NCI-H2107 treated with DMSO at 0.1 percent for 48 hours (cell line): Measurements from ENCODE around the gene WDR91.
"Not testable (repeated sequence)": the region's sequence is repeated elsewhere in the genome, so short reads cannot be mapped to it uniquely, and the experiment has no call there.

Experiments used
- DNase-seq: peaks from one replicate; lab custom pipeline; 2025; ENCODE audit not compliant: unreplicated experiment; lab: John Stamatoyannopoulos, UW

WDR91 gene

GRCh38 chr7:135234095-135234494, 22.8 kb upstream of the WDR91 start:
- DNase-seq: not testable (repeated sequence)

- no peak for DNase-seq
Measured at GRCh38 chr7:135233570-135233969, 22.2 kb upstream of the WDR91 start, which contains the start of gene STRA8. TSS of gene STRA8 (plus strand) at chr7:135233838. CDS start at chr7:135240525, 6,687 bp downstream.

- no peak for DNase-seq
Measured at GRCh38 chr7:135232720-135233119, 21.4 kb upstream of the WDR91 start.

- DNase-seq: no peak
Measured at GRCh38 chr7:135232087-135232486, 20.8 kb upstream of the WDR91 start.

- no peak for DNase-seq
Measured at GRCh38 chr7:135231686-135232085, 20.4 kb upstream of the WDR91 start.

- DNase-seq: no peak
Measured at GRCh38 chr7:135224027-135224426, 12.7 kb upstream of the WDR91 start.

- DNase-seq: no peak
Measured at GRCh38 chr7:135217645-135218509, 6.6 kb upstream of the WDR91 start.

GRCh38 chr7:135215698-135216097, 4.4 kb upstream of the WDR91 start:
- no peak for DNase-seq

GRCh38 chr7:135215180-135215579, 3.9 kb upstream of the WDR91 start:
- no peak for DNase-seq

- DNase-seq: no peak
Measured at GRCh38 chr7:135213831-135214230, 2.5 kb upstream of the WDR91 start.

GRCh38 chr7:135211946-135212685, 790 bp upstream of the WDR91 start:
- DNase-seq: not testable (repeated sequence)

GRCh38 chr7:135210888-135211178, 493 bp downstream of the WDR91 start:
- DNase-seq: no peak

GRCh38 chr7:135209225-135209834, 2.0 kb downstream of the WDR91 start:
- DNase-seq: no peak

- no peak for DNase-seq
Measured at GRCh38 chr7:135208102-135208793, 3.1 kb downstream of the WDR91 start.

- no peak for DNase-seq
Measured at GRCh38 chr7:135207406-135208101, 3.8 kb downstream of the WDR91 start.

- no peak for DNase-seq
Measured at GRCh38 chr7:135206941-135207391, 4.4 kb downstream of the WDR91 start.

GRCh38 chr7:135205850-135206249, 5.5 kb downstream of the WDR91 start:
- no peak for DNase-seq

GRCh38 chr7:135204876-135205275, 6.5 kb downstream of the WDR91 start:
- no peak for DNase-seq

- no peak for DNase-seq
Measured at GRCh38 chr7:135204341-135204749, 7.0 kb downstream of the WDR91 start.

- DNase-seq: no peak
Measured at GRCh38 chr7:135201350-135201749, 10.0 kb downstream of the WDR91 start.
